BJ (cell line): ENCODE results near the gene MSN. TPM values are rescaled to one million over a fixed set of nuclear protein-coding genes. Genes with fewer than 3 reads are reported as not detected.
A peak's percentile ranks its signal among the peaks of the same experiment; 100 is the strongest.

Experiments
- CTCF ChIA-PET: fragments of 350-600 bp; formaldehyde crosslinking; extraction: SDS; loops from one replicate; lab custom pipeline; 2021; ENCODE audit warnings: antibody characterized with exemption, inconsistent platforms; lab: Yijun Ruan, JAX
- POLR2A ChIA-PET: fragments of 300-600 bp; sonication (Branson Sonifier 250); formaldehyde crosslinking; extraction: SDS; loops from one replicate; lab custom pipeline; 2021; ENCODE audit warnings: antibody characterized with exemption; lab: Charles Lee
- DNase-seq: peaks from one replicate; pipeline ENCODE4 v3.0.0-alpha.2; 2011; ENCODE audit warnings: low read depth
- H3K27me3 ChIP-seq: 2 replicates; pipeline ENCODE4 v1.6.0; 2011; ENCODE audit warnings: low read length; ENCODE audit not compliant: control insufficient read depth, insufficient read depth
- H3K36me3 ChIP-seq: 2 replicates; pipeline ENCODE4 v1.5.1; 2011; ENCODE audit warnings: low read length; ENCODE audit not compliant: control insufficient read depth, insufficient read depth
- H3K4me3 ChIP-seq: 2 replicates; pipeline ENCODE4 v1.5.1; 2011; ENCODE audit warnings: low read depth, mild to moderate bottlenecking, control low read depth, low read length
- polyA plus RNA-seq: library from polyadenylated mRNA; depleted of rRNA; stranded (reverse); fragments of >200 nt; gene quantifications from 2 replicates; pipeline ENCODE4 v1.2.3, GENCODE V29; 2011
- TF ChIP-seq, protein P1 (sequence below): IDR thresholded peaks from 2 replicates; pipeline ENCODE4 v1.5.1; 2011; ENCODE audit warnings: low read depth, mild to moderate bottlenecking, control low read depth, inconsistent platforms, low read length, moderate library complexity; ENCODE audit not compliant: insufficient read depth

Gene MSN
- polyA plus RNA-seq, 1 experiment: 494 TPM

DNA sequence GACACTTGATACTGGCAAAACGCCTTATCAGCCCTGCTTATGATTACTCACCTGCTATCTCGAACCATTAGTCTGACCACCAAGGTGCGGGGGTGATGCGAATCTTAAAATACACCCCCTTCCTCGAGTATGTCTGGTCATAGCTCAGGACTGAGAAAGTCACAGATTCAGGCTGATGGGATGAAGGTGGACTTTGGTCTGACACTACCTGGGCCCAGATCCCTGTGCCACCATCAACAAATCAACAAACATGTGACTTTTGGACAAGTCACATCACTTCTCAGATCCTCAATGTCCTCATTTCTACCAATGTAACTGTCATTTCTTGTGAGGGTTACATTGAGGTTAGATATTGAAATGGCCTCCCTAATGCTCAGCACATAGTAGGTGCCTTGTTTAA, 9.8 kb upstream of the MSN start:
- DNase-seq: no peak
- Histone ChIP-seq H3K36me3 (no peaks in the 10 kb centered on the region), H3K4me3 (no peak overlapping the region), H3K27me3 (no peaks in the 10 kb centered on the region)
- CTCF ChIA-PET: no interaction called here
- TF ChIP-seq, protein P1, sequence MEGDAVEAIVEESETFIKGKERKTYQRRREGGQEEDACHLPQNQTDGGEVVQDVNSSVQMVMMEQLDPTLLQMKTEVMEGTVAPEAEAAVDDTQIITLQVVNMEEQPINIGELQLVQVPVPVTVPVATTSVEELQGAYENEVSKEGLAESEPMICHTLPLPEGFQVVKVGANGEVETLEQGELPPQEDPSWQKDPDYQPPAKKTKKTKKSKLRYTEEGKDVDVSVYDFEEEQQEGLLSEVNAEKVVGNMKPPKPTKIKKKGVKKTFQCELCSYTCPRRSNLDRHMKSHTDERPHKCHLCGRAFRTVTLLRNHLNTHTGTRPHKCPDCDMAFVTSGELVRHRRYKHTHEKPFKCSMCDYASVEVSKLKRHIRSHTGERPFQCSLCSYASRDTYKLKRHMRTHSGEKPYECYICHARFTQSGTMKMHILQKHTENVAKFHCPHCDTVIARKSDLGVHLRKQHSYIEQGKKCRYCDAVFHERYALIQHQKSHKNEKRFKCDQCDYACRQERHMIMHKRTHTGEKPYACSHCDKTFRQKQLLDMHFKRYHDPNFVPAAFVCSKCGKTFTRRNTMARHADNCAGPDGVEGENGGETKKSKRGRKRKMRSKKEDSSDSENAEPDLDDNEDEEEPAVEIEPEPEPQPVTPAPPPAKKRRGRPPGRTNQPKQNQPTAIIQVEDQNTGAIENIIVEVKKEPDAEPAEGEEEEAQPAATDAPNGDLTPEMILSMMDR: no peak
- POLR2A ChIA-PET: no interaction called here

DNA sequence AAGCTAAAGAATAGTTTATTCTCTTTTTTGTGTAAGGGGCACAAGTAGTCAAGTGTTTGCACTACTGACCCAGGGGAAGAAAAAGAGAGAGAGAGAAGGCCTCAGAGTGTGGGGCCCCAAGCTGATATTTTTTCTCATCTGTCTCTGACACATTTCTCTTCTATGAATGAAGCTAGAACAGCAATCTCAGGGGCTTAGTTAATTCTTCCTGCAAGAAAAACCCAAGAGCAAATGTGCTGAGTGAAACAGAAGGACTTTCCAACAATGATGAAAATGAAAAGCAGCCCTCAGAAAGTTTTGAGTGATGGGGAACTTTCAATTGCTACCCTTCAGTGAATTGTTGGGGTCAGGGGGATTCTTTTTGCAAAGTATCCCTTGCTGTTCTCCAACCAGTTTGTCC, 9.2 kb upstream of the MSN start:
- no peaks in the 10 kb centered on the region for H3K36me3 ChIP-seq
- DNase-seq: no peak
- no peaks in the 10 kb centered on the region for H3K27me3 ChIP-seq
- TF ChIP-seq, protein P1: no peak
- ChIA-PET POLR2A (no interaction called here), CTCF (no interaction called here)
- H3K4me3 ChIP-seq: no peak overlapping the region

DNA sequence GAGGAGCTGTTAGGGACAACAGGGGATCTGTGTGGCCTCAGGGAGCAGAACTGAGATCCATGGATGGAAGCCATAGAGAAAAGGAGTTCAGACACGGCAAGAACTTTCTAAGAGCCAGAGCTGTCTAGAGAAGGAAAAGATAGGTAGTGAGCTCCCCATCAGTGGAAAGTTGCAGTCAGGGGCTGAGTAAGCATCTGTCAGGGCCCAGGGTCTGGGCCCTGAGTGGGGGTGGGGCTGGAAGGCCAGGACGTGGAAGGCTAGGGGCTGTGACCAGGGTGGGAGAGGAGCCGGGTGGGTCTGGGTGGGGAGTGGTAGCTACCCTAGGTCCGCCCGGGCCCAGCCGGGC, 324 bp upstream of the MSN start:
- no peak overlapping the region for H3K4me3 ChIP-seq
- DNase-seq: no peak
- H3K36me3 ChIP-seq: no peaks in the 10 kb centered on the region
- H3K27me3 ChIP-seq: no peaks in the 10 kb centered on the region
- ChIA-PET CTCF (no interaction called here), POLR2A (no interaction called here)
- TF ChIP-seq, protein P1: no peak

DNA sequence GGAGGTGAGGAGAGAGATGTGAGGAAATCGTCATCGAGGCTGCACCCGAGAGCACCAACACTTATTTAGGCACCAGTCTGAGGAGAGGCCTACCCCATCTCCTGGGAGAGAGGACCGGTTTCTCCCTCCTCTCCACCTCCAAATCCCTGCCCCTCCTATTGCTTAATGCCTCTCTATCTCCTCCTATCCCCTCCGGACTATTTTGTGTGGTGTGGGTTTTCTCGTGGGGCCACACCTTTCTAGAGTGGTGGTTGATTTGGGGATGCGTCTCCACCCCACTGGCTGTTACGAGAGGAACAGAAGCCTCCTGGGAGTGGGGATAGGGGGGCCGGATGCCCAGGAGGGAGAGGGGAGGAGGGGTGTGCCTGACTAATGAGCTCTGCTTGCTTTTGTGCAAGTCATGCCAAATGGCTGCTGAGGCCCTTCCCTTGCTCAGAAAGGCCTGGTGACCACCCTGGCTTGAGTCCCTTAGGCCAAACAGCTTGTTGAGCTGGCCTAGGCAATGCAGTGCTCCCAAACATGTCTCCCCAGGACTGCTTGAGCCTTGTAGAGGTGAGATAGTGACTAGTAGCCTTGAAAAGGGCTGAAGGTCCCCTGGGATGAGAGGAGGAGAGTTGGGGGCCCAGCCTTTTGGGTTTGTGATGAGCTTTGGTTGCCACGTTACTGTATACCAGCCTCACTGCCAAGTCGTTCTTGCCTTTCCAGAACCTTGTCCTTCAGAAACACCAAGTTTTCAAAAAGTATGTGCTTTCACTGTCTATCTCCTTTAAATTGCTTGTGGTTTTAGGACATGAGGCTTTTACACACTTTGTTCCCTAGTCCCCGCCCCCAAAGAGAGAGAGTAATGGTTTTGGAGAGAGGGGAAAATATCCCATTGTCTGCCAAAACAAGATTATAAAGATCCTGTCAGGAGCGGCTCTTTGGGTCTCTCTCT, 1.2 kb downstream of the MSN start:
- CTCF ChIA-PET: interaction anchor here (0.7 kb wide), 1 partner anchor 30 kb away, joined by 3 read pairs; no protein-coding TSS in a partner anchor
- no peaks in the 10 kb centered on the region for H3K27me3 ChIP-seq
- peak overlapping the region; percentile 86 for H3K4me3 ChIP-seq
- peak; percentile 52 for DNase-seq
- TF ChIP-seq, protein P1: no peak
- POLR2A ChIA-PET: interaction anchor here (0.6 kb wide), 2 partner anchors 24 to 37 kb away, joined by 3 read pairs; no protein-coding TSS in a partner anchor
- no peaks in the 10 kb centered on the region for H3K36me3 ChIP-seq

- ChIA-PET CTCF (no interaction called here), POLR2A (interaction anchor here (0.5 kb wide), 1 partner anchor 82 kb away, joined by 3 read pairs; no protein-coding TSS in a partner anchor)
- TF ChIP-seq, protein P1: no peak
- Histone ChIP-seq H3K36me3 (no peaks in the 10 kb centered on the region), H3K4me3 (no peak overlapping the region), H3K27me3 (no peaks in the 10 kb centered on the region)
- no peak for DNase-seq
These were observed 3.8 kb downstream of the MSN start for GRCh38 chrX:65671286-65671685.
